Measurements from ENCODE around the gene PSMC3IP.
"Not testable (repeated sequence)": the region's sequence is repeated elsewhere in the genome, so short reads cannot be mapped to it uniquely, and the experiment has no call there.

Gene PSMC3IP

DNA sequence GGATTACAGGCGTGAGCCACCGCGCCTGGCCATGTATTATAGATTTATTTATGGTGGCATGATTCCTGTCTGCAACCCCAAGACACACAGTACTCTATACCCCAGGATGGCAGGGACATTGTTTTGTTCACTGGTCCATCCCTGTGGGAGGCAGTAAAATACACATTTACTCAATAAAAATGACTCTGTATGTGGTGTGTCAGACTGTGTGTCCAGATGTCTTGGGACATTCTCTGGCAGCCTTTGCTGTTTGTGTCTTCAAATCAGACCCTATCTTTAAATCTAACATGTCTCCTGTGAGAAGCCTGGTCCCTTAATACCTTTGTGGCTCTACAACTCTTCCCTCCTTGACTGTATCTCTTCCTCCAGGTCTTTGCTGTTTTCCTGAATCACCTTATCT is 17.3 kb downstream of the PSMC3IP start:
- no peak for DNase-seq

DNA sequence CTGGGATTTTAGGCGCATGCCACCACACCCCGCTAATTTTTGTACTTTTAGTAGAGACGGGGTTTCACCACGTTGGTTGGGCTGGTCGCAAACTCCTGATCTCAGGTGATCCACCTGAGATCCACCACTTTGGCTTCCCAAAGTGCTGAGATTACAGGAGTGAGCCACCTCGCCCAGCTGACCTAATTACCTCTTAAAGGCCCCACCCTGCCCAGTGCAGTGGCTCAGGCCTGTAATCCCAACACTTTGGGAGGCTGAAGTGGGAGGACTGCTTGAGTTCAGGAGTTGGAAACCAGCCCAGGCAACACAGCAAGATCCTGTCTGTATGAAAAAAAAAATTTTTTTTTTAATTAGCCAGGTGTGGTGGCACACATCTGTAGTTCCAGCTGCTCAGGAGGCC is 18.5 kb downstream of the PSMC3IP start:
- DNase-seq: no peak

DNA sequence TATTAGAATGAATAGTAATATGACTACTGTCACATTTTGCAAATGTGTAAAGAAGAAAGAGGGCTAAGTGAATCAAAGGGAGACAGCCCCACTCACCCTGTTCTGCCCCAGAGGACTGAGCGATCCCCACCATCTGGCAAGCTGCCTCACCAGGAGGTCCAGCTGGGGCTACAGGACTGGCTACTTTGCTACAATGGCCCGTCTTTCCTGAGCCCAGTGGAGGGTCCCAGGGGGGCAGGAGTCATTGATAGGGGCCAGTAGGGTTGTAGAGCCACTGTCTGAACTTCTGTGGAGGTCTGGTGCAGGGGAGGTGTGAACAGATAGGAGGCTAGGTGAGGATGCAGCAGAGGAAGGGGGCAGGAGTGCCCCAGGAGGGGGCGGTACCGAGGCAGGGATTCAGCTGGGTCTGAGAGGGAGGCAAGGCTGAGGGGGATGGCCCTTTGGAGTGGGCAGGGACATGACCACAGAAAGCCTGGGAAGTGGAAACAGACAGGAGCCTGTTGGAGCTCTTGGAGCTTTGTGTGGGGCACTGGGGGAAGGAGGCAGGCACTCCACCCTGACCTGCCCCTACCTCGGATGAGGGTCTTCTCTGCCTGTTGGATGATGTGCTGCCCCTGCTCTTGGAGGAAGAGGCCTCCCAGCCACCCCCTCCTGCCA is 21.4 kb downstream of the PSMC3IP start:
- DNase-seq: not testable (repeated sequence)

DNA sequence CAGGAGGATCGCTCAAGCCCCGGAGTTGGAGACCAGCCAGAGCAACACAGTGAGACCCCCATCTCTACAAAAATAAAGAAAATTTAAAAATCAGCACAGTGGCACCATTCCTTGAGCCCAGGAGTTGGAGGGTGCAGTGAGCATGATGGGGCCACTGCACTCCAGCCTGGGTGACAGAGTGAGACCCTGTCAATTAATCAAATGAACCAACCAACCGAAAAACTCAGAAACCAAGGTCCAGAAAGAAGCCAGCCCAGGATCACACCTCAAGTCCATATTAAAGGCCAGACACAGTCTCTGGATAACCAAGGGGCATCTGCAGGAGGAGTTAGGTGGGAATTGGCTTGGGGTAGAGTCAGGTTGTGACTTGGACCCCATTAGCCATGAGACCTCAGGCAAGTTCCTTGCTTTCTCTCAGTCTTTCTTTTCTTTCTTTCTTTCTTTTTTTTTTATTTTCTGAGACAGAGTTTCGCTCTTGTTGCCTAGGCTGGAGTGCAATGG is 22.4 kb downstream of the PSMC3IP start:
- no peak for DNase-seq

DNA sequence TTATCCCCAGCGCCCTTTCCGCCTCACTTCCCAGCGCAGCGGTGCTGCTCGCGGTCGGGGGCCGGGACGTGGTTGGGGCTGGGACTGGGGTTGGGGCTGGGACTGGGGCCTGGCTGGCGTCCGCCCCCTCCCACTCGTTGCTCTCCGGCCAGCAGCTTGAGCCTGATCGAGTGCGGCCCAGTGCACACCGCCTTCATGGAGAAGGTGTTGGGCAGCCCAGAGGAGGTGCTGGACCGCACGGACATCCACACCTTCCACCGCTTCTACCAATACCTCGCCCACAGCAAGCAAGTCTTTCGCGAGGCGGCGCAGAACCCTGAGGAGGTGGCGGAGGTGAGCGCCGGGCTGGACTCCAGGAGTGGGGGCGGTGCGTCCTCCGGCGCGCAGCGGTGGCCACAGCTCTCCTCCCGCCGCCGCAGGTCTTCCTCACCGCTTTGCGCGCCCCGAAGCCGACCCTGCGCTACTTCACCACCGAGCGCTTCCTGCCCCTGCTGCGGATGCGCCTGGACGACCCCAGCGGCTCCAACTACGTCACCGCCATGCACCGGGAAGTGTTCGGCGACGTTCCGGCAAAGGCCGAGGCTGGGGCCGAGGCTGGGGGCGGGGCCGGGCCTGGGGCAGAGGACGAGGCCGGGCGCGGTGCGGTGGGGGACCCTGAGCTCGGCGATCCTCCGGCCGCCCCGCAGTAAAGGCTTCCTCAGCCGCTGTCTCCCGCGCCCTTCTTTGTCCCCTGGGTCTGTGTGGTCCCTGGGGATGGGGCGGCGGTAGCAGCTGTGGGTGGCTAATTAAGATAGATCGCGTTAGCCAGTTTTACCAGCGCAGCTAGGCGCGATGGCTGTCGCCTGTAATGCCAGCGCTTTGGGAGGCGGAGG is 23.0 kb downstream of the PSMC3IP start:
- peak; percentile 11 to 86 (median 70) for DNase-seq

DNA sequence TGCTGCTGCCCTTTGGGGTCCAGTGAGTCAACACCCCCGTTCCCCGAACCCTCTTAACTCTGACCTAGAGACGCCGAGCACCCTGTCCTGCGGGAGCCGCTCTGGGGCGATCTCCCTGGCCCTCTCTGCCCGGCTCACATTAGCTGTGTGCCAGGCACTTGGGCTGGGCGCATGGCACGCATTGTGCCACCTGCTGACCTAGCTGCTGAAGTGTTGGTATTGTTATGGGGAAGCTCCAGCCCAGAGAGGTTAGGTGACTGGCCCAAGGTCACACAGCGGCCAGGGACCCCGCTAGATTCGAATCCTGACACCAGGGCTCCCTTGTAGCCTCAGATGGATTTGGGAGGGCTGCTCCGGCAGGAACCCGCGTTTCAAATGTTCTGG is 23.7 kb downstream of the PSMC3IP start:
- DNase-seq: no peak

DNA sequence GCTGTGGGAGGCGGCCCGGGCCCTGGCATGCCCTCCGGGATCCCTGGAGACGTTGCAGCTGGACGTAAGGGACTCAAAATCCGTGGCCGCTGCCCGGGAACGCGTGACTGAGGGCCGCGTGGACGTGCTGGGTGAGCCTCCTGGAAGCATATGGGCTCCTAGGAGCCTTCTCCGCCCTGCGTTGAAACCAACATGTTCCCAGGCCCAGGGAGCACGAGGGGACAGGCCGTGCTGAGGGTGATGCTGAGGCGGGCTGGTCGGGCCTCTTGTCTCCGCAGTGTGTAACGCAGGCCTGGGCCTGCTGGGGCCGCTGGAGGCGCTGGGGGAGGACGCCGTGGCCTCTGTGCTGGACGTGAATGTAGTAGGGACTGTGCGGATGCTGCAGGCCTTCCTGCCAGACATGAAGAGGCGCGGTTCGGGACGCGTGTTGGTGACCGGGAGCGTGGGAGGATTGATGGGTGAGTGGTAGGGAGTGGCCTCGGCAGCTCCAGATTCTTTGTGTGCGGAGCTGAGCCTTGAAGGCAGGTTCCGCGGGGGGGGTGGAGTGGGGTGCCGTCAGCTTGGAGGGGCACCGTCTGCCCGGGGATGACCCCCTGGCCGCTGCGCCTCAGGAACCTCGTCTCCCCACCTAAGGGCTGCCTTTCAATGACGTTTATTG is 24.2 kb downstream of the PSMC3IP start:
- DNase-seq: no peak

DNA sequence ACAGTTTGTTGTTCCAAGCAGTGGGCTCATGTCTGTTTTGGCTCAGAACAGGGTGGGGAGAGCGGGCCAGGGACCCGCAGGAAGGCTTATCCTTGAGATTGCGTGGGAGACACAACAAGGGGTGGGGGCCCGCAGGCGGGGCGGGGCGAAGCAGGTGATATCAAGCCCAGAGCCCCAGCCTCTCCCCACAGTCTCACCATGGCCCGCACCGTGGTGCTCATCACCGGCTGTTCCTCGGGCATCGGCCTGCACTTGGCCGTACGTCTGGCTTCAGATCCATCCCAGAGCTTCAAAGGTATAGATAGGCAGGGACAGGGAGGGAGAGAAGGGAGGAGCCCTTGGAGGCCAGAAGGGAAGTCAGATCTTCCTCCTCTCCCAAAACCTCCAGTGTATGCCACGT is 24.8 kb downstream of the PSMC3IP start, which contains the start of gene HSD17B1:
Gene HSD17B1 (plus strand): TSS at position 188 of the 400 bp plus-strand sequence. CDS start 11 bp downstream, at position 199.
- DNase-seq: not testable (repeated sequence)

DNA sequence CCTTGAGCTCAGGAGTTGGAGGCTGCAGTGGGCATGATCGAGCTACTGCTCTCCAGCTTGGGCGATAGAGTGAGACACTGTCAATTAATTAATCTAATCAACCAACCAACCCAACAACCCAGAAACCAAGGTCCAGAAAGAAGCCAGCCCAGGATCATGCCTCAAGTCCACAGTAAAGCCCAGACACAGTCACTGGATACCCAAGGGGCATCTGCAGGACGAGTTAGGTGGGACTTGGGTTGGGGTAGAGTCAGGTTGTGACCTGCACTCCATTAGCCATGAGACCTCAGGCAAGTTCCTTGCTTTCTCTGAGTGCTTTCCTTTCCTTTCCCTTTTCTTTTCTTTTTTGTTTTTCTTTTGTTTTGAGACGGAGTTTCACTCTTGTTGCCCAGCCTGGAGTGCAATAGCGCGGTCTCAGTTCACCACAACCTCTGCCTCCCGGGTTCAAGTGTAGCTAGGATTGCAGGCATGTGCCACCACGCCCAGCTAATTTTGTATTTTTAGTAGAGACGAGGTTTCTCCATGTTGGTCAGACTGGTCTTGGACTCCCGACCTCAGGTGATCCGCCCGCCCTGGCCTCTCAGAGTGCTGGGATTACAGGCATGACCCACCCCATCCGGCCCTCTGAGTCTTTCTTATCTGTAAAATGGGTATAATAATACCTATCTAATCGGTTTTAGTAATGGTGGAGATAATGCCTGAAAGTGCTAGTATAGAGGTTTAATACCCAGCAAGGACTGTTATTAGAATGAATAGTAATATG is 28.4 kb downstream of the PSMC3IP start:
- no peak for DNase-seq

DNA sequence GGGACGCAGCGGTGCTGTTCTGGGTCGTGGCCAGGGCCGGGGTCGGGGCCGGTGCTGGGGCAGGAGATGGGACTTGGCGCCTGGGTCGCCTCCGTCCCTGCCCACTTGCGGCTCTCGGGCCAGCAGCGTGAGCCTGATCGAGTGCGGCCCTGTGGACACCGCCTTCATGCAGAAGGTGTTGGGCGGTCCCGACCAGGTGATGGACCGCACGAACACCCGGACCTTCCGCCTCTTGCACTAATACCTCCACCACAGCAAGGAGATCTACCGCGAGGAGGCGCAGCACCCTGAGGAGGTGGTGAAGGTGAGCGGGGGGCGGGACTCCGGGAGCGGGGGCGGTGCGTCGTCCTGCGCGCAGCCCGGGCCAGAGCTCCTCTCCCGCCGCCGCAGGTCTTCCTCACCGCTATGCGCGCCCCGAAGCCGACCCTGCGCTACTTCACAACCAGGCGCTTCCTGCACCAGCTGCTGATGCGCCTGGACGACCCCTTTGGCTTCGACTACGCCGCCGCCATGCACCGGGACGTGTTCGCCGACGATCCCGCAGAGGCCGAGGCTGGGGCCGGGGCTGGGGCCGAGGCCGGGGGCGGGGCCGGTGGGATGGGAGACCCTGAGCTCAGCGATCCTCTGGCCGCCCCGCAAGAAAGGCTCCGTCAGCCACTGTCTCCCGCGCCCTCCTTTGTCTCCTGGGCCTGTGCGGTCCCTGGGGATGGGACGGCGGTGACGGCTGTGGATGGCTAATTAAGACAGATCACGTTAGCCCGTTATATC is 29.3 kb downstream of the PSMC3IP start:
- DNase-seq: peak in 1 of 14 donors; percentile 48

DNA sequence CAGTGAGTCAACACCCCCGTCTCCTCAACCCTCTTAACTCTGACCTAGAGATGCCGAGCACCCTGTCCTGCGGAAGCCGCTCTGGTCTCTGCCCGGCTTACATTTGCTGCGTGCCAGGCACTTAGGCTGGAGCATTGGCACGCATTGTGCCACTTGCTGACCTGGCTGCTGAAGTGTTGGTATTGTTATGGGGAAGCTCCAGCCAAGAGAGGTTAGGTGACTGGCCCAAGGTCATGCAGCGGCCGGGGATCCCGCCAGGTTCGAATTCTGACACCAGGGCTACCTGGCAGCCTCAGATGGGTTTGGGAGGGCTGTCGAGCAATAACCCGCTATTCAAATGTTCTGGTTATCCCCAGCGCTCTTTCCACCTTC is 29.8 kb downstream of the PSMC3IP start:
- DNase-seq: no peak

DNA sequence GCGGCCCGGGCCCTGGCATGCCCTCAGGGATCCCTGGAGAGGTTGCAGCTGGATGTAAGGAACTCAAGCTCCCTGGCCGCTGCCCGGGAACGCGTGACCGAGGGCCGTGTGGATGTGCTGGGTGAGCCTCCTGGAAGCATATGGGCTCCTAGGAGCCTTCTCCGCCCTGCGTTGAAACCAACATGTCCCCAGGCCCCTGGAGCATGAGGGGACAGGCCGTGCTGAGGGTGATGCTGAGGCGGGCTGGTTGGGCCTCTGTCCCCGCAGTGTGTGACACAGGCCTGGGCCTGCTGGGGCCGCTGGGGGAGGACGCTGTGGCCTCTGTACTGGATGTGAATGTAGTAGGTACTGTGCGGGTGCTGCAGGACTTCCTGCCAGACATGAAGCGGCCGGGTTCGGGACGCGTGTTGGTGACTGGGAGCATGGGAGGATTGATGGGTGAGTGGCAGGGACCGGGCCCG is 30.5 kb downstream of the PSMC3IP start:
- DNase-seq: no peak

DNA sequence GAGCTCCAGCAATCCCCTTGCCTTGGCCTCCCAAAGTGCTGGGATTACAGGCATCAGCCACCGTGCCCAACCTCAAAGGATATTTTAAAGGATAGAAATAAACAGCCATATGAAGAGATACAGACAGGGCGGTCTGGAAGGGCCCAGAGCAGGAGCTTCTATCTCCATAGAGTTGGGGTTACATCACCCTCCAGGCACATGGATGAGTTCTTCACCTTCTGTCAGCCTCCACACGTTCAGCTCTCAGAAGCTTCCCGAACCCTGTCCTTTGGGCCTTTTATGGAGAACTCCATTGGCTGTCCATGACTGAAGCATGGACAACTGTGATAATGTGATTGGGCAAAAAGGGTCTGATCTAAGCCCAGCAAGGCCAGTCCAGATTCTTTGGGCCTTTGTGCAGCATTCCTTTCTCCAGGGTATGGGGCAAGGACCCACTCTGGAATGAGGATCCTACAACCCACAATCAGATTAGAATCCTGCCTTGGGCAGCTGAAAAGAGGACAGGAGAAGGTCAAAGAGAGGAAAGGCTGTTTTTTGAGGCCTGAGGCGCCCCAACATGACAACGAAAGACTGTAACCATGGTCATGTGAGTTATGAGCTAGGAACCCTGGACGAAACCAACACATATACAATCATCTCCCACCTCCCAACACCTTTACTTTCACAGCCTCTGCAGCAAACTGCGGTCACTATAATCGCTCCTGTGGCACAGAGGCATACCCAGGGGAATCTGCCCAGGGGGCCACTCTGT is 31.6 kb downstream of the PSMC3IP start:
- DNase-seq: not testable (repeated sequence)

DNA sequence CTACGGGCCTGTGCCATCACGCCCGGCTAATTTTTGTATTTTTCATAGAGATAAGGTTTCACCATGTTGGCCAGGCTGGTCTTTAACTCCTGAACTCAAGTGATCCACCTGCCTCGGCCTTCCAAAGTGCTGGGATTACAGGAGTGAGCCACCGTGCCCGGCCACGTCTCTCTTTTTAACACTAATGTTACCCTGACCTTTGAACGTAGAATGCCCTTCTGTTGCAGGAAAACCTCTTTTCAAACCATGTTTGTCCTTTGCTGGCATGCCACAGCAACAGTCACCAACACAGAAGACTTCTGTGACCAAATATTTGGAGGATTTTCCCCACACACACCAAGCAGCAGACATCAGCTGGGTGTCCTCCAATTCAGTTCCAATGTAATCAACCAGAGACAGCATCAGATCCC is 32.6 kb downstream of the PSMC3IP start:
- no peak for DNase-seq

DNA sequence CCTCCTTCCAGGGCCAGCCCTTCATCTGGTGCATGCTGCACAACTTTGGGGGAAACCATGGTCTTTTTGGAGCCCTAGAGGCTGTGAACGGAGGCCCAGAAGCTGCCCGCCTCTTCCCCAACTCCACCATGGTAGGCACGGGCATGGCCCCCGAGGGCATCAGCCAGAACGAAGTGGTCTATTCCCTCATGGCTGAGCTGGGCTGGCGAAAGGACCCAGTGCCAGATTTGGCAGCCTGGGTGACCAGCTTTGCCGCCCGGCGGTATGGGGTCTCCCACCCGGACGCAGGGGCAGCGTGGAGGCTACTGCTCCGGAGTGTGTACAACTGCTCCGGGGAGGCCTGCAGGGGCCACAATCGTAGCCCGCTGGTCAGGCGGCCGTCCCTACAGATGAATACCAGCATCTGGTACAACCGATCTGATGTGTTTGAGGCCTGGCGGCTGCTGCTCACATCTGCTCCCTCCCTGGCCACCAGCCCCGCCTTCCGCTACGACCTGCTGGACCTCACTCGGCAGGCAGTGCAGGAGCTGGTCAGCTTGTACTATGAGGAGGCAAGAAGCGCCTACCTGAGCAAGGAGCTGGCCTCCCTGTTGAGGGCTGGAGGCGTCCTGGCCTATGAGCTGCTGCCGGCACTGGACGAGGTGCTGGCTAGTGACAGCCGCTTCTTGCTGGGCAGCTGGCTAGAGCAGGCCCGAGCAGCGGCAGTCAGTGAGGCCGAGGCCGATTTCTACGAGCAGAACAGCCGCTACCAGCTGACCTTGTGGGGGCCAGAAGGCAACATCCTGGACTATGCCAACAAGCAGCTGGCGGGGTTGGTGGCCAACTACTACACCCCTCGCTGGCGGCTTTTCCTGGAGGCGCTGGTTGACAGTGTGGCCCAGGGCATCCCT is 34.1 kb downstream of the PSMC3IP start:
- peak in 4 of 14 donors; percentile 17 to 45 (median 21) for DNase-seq

DNA sequence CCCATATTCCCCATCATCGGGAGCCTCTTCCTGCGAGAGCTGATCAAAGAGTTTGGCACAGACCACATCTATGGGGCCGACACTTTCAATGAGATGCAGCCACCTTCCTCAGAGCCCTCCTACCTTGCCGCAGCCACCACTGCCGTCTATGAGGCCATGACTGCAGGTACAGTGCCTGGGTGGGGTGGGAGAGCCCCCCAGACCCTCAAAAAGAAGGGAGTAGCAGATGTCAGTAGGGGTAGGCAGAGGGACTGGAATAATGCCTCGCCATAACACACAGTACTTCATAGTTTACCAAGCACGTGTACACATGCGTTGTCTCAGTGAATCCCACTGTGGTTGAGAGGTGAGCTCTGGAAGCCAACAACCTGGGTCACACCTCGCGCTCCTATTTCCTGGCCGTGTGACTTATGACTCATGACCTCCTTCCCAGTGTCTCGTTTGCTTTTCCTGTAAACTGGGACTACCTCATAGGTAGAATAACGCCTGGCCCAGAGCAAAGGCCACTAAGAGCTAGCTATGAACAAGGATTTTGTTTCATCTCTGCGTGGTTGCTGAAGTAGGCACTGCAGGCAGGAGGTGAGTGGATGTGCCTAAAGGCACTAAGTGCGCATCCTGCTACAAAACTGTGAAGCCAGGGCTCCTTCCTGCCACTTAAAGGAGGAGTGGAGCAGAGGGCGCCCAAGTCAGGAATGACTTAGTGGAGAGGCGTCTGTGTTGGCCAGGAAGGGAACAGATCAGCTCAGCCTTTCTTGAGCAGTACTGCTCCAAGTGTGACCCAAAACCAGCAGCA is 36.3 kb downstream of the PSMC3IP start:
- no peak for DNase-seq

DNA sequence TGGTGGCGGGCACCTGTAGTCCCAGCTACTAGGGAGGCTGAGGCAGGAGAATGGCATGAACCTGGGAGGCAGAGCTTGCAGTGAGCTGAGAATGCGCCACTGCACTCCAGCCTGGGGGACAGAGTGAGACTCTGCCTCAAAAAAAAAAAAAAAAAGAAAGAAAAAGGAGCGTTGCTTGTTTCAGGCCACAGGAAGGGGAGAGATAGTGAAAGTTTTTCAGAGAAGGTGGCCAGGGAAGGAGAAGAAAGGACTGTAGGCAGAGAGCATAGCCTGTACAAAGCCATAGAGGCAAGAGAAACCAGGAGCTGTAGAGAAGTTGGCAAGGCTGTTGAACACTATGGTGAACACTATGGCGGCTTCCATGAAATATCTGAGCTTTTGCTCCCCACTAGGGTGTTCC is 37.0 kb downstream of the PSMC3IP start:
- DNase-seq: not testable (repeated sequence)

DNA sequence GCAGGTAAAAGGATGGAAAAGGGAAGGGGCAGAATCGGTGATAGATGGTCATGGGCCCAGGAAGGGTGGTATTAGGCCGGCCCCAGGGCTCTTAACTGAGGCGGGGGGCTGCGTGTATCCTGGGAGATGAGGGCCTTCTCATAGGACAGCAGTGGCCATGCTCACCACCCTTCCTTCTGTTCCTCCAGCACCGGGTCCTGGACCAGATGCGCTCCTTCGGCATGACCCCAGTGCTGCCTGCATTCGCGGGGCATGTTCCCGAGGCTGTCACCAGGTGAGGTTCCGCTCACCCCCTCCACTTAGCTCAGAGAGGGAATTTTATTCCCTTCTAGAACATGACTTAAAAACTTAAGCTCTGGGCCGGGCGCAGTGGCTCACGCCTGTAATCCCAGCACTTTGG is 39.0 kb downstream of the PSMC3IP start:
- DNase-seq: no peak

Measured in C1 segment of cervical spinal cord (tissue), 14 donors.